HEK293 (cell line): ENCODE data around the gene EXOC2.

ENCODE experiments used
- CTCF ChIA-PET: fragments of 350-600 bp; formaldehyde crosslinking; extraction: SDS; loops from one replicate; lab custom pipeline; 2021; ENCODE audit warnings: antibody characterized with exemption; lab: Yijun Ruan, JAX
- POLR2A ChIA-PET: fragments of 300-600 bp; formaldehyde crosslinking; extraction: SDS; loops from one replicate; lab custom pipeline; 2020; ENCODE audit warnings: antibody characterized with exemption, inconsistent platforms; lab: Yijun Ruan, JAX
- H3K27ac ChIP-seq: fragments of 200-500 bp; sonication (Bioruptor generic); 2 replicates; pipeline ENCODE4 v1.5.1; 2014; ENCODE audit warnings: low read depth, low read length, control low read depth, inconsistent platforms; ENCODE audit errors: extremely low read depth
- H3K36me3 ChIP-seq, 2 experiments: fragments of 200-500 bp in 1 of 2; sonication (Bioruptor generic) in 1 of 2; 1 replicate in 1 of 2; 2 replicates in 1 of 2; pipeline ENCODE4 v1.5.1; 2014 to 2017; ENCODE audit warnings: inconsistent platforms in 2 of 2, low read length in 2 of 2; ENCODE audit not compliant: control insufficient read depth in 2 of 2, insufficient read depth in 1 of 2
- H3K4me1 ChIP-seq: fragments of 200-500 bp; sonication (Bioruptor generic); 2 replicates; pipeline ENCODE4 v1.5.1; 2014; ENCODE audit warnings: mild to moderate bottlenecking, low read length, inconsistent platforms; ENCODE audit not compliant: control insufficient read depth, insufficient read depth
- H3K4me3 ChIP-seq: 2 replicates; pipeline ENCODE4 v1.5.1; 2011; ENCODE audit warnings: low read depth, mild to moderate bottlenecking, control low read depth, low read length, moderate library complexity
- H3K9me3 ChIP-seq: fragments of 200-500 bp; sonication (Bioruptor generic); 2 replicates; pipeline ENCODE4 v1.5.1; 2014; ENCODE audit warnings: low read depth, low read length, inconsistent platforms; ENCODE audit not compliant: control insufficient read depth, insufficient read depth
- EGR2 ChIP-seq: fragments of 450-650 bp; formaldehyde crosslinking; IDR thresholded peaks from 2 replicates; pipeline ENCODE4 v1.5.1; 2016; ENCODE audit warnings: low read depth, missing biosample characterization, missing genetic modification characterization
- FEZF1 ChIP-seq: fragments of 450-650 bp; formaldehyde crosslinking; IDR thresholded peaks from 2 replicates; pipeline ENCODE4 v1.5.1; 2016; ENCODE audit warnings: missing biosample characterization, missing genetic modification characterization
- GFI1B ChIP-seq: fragments of 450-650 bp; formaldehyde crosslinking; IDR thresholded peaks from 2 replicates; pipeline ENCODE4 v1.5.1; 2016; ENCODE audit warnings: missing biosample characterization, missing genetic modification characterization
- KLF1 ChIP-seq: fragments of 450-650 bp; formaldehyde crosslinking; IDR thresholded peaks from 2 replicates; pipeline ENCODE4 v1.5.1; 2016; ENCODE audit warnings: missing biosample characterization, missing genetic modification characterization
- KLF10 ChIP-seq: fragments of 450-650 bp; IDR thresholded peaks from 2 replicates; pipeline ENCODE4 v1.5.1; 2018; ENCODE audit warnings: missing biosample characterization, mild to moderate bottlenecking, missing genetic modification characterization
- MZF1 ChIP-seq: fragments of 450-650 bp; formaldehyde crosslinking; IDR thresholded peaks from 2 replicates; pipeline ENCODE4 v1.5.1; 2017; ENCODE audit warnings: missing biosample characterization, missing genetic modification characterization, borderline replicate concordance
- OSR2 ChIP-seq: fragments of 450-650 bp; formaldehyde crosslinking; IDR thresholded peaks from 2 replicates; pipeline ENCODE4 v1.5.1; 2016; ENCODE audit warnings: missing biosample characterization, missing genetic modification characterization
- SETDB1 ChIP-seq: IDR thresholded peaks from one replicate; pipeline ENCODE4 v1.6.1; 2017; ENCODE audit warnings: mild to moderate bottlenecking, low read length, moderate library complexity, mixed read lengths; ENCODE audit not compliant: insufficient read length
- SP7 ChIP-seq: fragments of 450-650 bp; formaldehyde crosslinking; IDR thresholded peaks from 2 replicates; pipeline ENCODE4 v1.5.1; 2016; ENCODE audit warnings: missing biosample characterization, missing genetic modification characterization
- WT1 ChIP-seq: fragments of 450-650 bp; formaldehyde crosslinking; IDR thresholded peaks from 2 replicates; pipeline ENCODE4 v1.5.1; 2016; ENCODE audit warnings: missing biosample characterization, missing genetic modification characterization
- ZBTB20 ChIP-seq: fragments of 450-650 bp; formaldehyde crosslinking; IDR thresholded peaks from 2 replicates; pipeline ENCODE4 v1.5.1; 2016; ENCODE audit warnings: missing biosample characterization, missing genetic modification characterization
- ZIC2 ChIP-seq: fragments of 450-650 bp; formaldehyde crosslinking; IDR thresholded peaks from 2 replicates; pipeline ENCODE4 v1.5.1; 2016; ENCODE audit warnings: missing biosample characterization, missing genetic modification characterization
- ZNF112 ChIP-seq: fragments of 450-650 bp; formaldehyde crosslinking; IDR thresholded peaks from 2 replicates; pipeline ENCODE4 v1.5.0; 2017; ENCODE audit warnings: missing biosample characterization, missing genetic modification characterization
- ZNF146 ChIP-seq: fragments of 450-650 bp; formaldehyde crosslinking; IDR thresholded peaks from 2 replicates; pipeline ENCODE4 v1.5.1; 2016; ENCODE audit warnings: missing biosample characterization, missing genetic modification characterization
- ZNF26 ChIP-seq: fragments of 450-650 bp; formaldehyde crosslinking; IDR thresholded peaks from 2 replicates; pipeline ENCODE4 v1.5.1; 2016; ENCODE audit warnings: missing biosample characterization, missing genetic modification characterization
- ZNF292 ChIP-seq: fragments of 450-650 bp; formaldehyde crosslinking; IDR thresholded peaks from 2 replicates; pipeline ENCODE4 v1.5.1; 2016; ENCODE audit warnings: low read depth, missing biosample characterization, missing genetic modification characterization, borderline replicate concordance
- ZNF341 ChIP-seq: fragments of 450-650 bp; formaldehyde crosslinking; IDR thresholded peaks from 2 replicates; pipeline ENCODE4; 2016; ENCODE audit warnings: low read depth, missing biosample characterization, missing genetic modification characterization
- ZNF449 ChIP-seq: fragments of 450-650 bp; formaldehyde crosslinking; IDR thresholded peaks from 2 replicates; pipeline ENCODE4 v1.5.1; 2017; ENCODE audit warnings: missing biosample characterization, mild to moderate bottlenecking, missing genetic modification characterization, moderate library complexity
- ZNF560 ChIP-seq: fragments of 450-650 bp; formaldehyde crosslinking; IDR thresholded peaks from 2 replicates; pipeline ENCODE4 v1.5.1; 2017; ENCODE audit warnings: missing biosample characterization, missing genetic modification characterization, borderline replicate concordance
- ZNF585B ChIP-seq: fragments of 450-650 bp; formaldehyde crosslinking; IDR thresholded peaks from 2 replicates; pipeline ENCODE4 v1.5.1; 2016; ENCODE audit warnings: missing biosample characterization, missing genetic modification characterization
- ZNF610 ChIP-seq: fragments of 450-650 bp; formaldehyde crosslinking; IDR thresholded peaks from 2 replicates; pipeline ENCODE4 v1.5.1; 2016; ENCODE audit warnings: missing biosample characterization, missing genetic modification characterization, borderline replicate concordance
- ZNF629 ChIP-seq: fragments of 450-650 bp; formaldehyde crosslinking; IDR thresholded peaks from 2 replicates; pipeline ENCODE4 v1.5.1; 2017; ENCODE audit warnings: missing biosample characterization, missing genetic modification characterization
- ZSCAN30 ChIP-seq: fragments of 450-650 bp; IDR thresholded peaks from 2 replicates; pipeline ENCODE4 v1.5.1; 2018; ENCODE audit warnings: missing biosample characterization, mild to moderate bottlenecking, missing genetic modification characterization, moderate library complexity
- TF ChIP-seq, protein P1 (sequence below): fragments of 450-650 bp; formaldehyde crosslinking; IDR thresholded peaks from 2 replicates; pipeline ENCODE4 v1.5.1; 2016; ENCODE audit warnings: missing biosample characterization, missing genetic modification characterization, borderline replicate concordance

EXOC2 gene

GRCh38 chr6:680666-681340 is 12.1 kb downstream of the EXOC2 start:
- Histone ChIP-seq H3K9me3 (no peaks in the 10 kb centered on the region), H3K27ac (no peak overlapping the region; the same call in 1 of the 2 replicates), H3K36me3 (no peaks in the 10 kb centered on the region; a peak in 1 of 3 replicates), H3K4me3 (no peak overlapping the region), H3K4me1 (peaks cover 45% of the 10 kb centered on the region)
- ChIA-PET CTCF (interaction anchor here (1.0 to 5.2 kb wide), 5 partner anchors 9 to 464 kb away, joined by 3 to 27 read pairs (median 5); no protein-coding TSS in a partner anchor), POLR2A (interaction anchor here (1.1 to 1.6 kb wide), 2 partner anchors 9 kb away, joined by 3 to 4 read pairs; no protein-coding TSS in a partner anchor)
- peak; percentile 52; the same call in 1 of the 2 replicates for TF ChIP-seq OSR2 (tag by site-specific recombination)
- no peak for TF ChIP-seq KLF10
- TF ChIP-seq GFI1B (tag by site-specific recombination) = peak; percentile 12; the same call in 1 of the 2 replicates
- TF ChIP-seq ZNF292 (tag by site-specific recombination) = no peak
- no peak for TF ChIP-seq EGR2 (tag by site-specific recombination)
- peak; percentile 64; the same call in 1 of the 2 replicates for TF ChIP-seq WT1 (tag by site-specific recombination)
- TF ChIP-seq ZNF449 (tag by site-specific recombination) = peak; percentile 33; the same call in 1 of the 2 replicates
- peak; percentile 55; the same call in 1 of the 2 replicates for TF ChIP-seq FEZF1 (tag by site-specific recombination)

DNA sequence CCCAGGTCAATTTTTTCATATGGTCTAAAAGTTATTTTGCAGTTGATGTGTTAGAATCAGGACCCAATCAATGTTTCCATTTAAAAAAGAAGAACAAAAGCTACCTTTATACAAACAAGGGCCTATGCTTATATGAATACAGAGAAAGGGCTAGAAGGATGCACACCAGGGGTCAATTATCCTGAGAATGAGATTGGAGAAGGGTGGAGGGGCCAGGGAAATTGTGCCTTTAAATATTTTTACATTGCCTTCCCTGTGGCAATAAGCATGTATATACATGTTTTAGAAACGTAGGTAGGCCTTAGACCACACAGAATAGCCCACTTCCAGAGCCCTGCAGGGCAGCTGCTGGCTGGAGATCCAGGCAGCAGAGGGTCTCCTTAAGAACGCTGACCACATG is 12.7 kb downstream of the EXOC2 start:
- peaks cover 41% of the 10 kb centered on the region for H3K4me1 ChIP-seq
- no peaks in the 10 kb centered on the region for H3K9me3 ChIP-seq
- TF ChIP-seq ZIC2 (peak; percentile 17; the same call in 1 of the 2 replicates), MZF1 (no peak), SETDB1 (no peak), ZNF629 (tag by site-specific recombination) (no peak), KLF1 (tag by site-specific recombination) (no peak), SP7 (tag by site-specific recombination) (no peak), ZNF26 (tag by site-specific recombination) (no peak), ZNF585B (tag by site-specific recombination) (no peak), ZSCAN30 (no peak)
- no peak overlapping the region for H3K4me3 ChIP-seq
- H3K27ac ChIP-seq = no peak overlapping the region; the same call in 1 of the 2 replicates
- no peaks in the 10 kb centered on the region; a peak in 1 of 3 replicates for H3K36me3 ChIP-seq
- CTCF ChIA-PET = interaction anchor here (0.6 to 5.2 kb wide), 8 partner anchors 10 to 464 kb away, joined by 3 to 27 read pairs (median 4); no protein-coding TSS in a partner anchor
- POLR2A ChIA-PET = interaction anchor here (1.1 to 1.6 kb wide), 2 partner anchors 8 to 9 kb away, joined by 3 to 4 read pairs; no protein-coding TSS in a partner anchor

DNA sequence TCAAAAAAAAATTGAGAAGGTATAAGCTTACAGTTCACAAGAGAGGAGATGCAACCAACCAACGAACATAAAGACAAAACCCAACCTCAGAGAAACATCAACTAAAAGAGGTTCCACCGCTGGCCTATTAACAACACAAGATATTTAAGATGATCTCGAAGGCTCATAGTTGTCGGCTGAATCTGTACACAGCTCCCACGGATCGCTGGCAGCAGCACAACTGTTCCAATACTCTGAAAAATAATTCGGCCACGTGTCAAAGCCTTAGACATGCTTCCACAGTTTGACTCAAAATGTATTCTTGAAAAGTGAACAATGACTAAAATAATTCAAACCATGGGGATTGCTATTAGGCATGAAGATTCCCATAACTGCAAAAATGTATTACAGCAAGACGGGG is 13.7 kb downstream of the EXOC2 start:
- Histone ChIP-seq H3K4me3 (no peak overlapping the region), H3K4me1 (peaks cover 31% of the 10 kb centered on the region), H3K36me3 (no peaks in the 10 kb centered on the region; a peak in 1 of 3 replicates), H3K27ac (no peak overlapping the region), H3K9me3 (no peaks in the 10 kb centered on the region)
- ChIA-PET CTCF (interaction anchor here (0.6 to 1.7 kb wide), 7 partner anchors 8 to 116 kb away, joined by 3 to 6 read pairs (median 3); no protein-coding TSS in a partner anchor), POLR2A (interaction anchor here (1.6 kb wide), 1 partner anchor 7 kb away, joined by 4 read pairs; no protein-coding TSS in a partner anchor)
- no peak for TF ChIP-seq ZNF560 (tag by site-specific recombination)
- TF ChIP-seq ZBTB20 (tag by site-specific recombination) = no peak
- TF ChIP-seq ZNF341 (tag by site-specific recombination) = no peak
- TF ChIP-seq, protein P1, sequence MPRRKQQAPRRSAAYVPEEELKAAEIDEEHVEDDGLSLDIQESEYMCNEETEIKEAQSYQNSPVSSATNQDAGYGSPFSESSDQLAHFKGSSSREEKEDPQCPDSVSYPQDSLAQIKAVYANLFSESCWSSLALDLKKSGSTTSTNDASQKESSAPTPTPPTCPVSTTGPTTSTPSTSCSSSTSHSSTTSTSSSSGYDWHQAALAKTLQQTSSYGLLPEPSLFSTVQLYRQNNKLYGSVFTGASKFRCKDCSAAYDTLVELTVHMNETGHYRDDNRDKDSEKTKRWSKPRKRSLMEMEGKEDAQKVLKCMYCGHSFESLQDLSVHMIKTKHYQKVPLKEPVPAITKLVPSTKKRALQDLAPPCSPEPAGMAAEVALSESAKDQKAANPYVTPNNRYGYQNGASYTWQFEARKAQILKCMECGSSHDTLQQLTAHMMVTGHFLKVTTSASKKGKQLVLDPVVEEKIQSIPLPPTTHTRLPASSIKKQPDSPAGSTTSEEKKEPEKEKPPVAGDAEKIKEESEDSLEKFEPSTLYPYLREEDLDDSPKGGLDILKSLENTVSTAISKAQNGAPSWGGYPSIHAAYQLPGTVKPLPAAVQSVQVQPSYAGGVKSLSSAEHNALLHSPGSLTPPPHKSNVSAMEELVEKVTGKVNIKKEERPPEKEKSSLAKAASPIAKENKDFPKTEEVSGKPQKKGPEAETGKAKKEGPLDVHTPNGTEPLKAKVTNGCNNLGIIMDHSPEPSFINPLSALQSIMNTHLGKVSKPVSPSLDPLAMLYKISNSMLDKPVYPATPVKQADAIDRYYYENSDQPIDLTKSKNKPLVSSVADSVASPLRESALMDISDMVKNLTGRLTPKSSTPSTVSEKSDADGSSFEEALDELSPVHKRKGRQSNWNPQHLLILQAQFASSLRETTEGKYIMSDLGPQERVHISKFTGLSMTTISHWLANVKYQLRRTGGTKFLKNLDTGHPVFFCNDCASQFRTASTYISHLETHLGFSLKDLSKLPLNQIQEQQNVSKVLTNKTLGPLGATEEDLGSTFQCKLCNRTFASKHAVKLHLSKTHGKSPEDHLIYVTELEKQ (tag by site-specific recombination) = no peak
- no peak for TF ChIP-seq ZNF146 (tag by site-specific recombination)
- TF ChIP-seq ZNF112 (tag by site-specific recombination) = no peak
- no peak for TF ChIP-seq ZNF610 (tag by site-specific recombination)
